NCI-H187 (cell line): ENCODE data around the gene CBX8.
A peak's percentile ranks its signal among the peaks of the same experiment; 100 is the strongest.

Experiments
- DNase-seq, 2 experiments: peaks; one replicate each; lab custom pipeline; 2025; lab: John Stamatoyannopoulos, UW

Gene CBX8

GRCh38 chr17:79804856-79805696 is 8.2 kb upstream of the CBX8 start:
- DNase-seq = no peak

- no peak for DNase-seq
These were observed 7.3 kb upstream of the CBX8 start for GRCh38 chr17:79803997-79804855.

- no peak for DNase-seq
These were observed 6.6 kb upstream of the CBX8 start for GRCh38 chr17:79803421-79803996.

GRCh38 chr17:79802736-79803420 is 6.0 kb upstream of the CBX8 start:
- DNase-seq = no peak

GRCh38 chr17:79802039-79802735 is 5.3 kb upstream of the CBX8 start:
- DNase-seq = no peak

GRCh38 chr17:79801156-79802038 is 4.5 kb upstream of the CBX8 start:
- DNase-seq = no peak

- DNase-seq = peak; percentile 28 to 36
These were observed 3.7 kb upstream of the CBX8 start for GRCh38 chr17:79800325-79801155.

GRCh38 chr17:79799538-79800324 is 2.9 kb upstream of the CBX8 start:
- DNase-seq = no peak

- no peak for DNase-seq
These were observed 2.3 kb upstream of the CBX8 start for GRCh38 chr17:79799174-79799537.

- no peak for DNase-seq
These were observed 1.7 kb upstream of the CBX8 start for GRCh38 chr17:79798299-79799173.

GRCh38 chr17:79797492-79798298 is 818 bp upstream of the CBX8 start:
- peak in 1 of 2 experiments; percentile 52 for DNase-seq

- DNase-seq = no peak
These were observed 474 bp downstream of the CBX8 start for GRCh38 chr17:79796444-79796762.

GRCh38 chr17:79795795-79796443 is 958 bp downstream of the CBX8 start:
- no peak for DNase-seq

GRCh38 chr17:79794659-79795511 is 2.0 kb downstream of the CBX8 start:
- DNase-seq = no peak

- DNase-seq = no peak
These were observed 3.0 kb downstream of the CBX8 start for GRCh38 chr17:79793924-79794304.
